Spleen (tissue), 11 donors: ENCODE measurements around the gene WASHC3. TPM values are rescaled to one million over a fixed set of nuclear protein-coding genes. Genes with fewer than 3 reads are reported as not detected.
"Not testable (repeated sequence)": the region's sequence is repeated elsewhere in the genome, so short reads cannot be mapped to it uniquely, and the experiment has no call there.

Source experiments
- DNase-seq: peaks from one replicate; pipeline ENCODE4 v3.0.0-alpha.2; 2020
- H3K27ac ChIP-seq, 8 donors: fragments of 200-600 bp; sonication (generic) in 7 of 8; 1 replicate in 4 of 8; 2 replicates in 4 of 8; pipeline versions ENCODE4 v1.5.0 to v1.8.0; 2016 to 2021; ENCODE audit warnings: inconsistent platforms in 4 of 8, mild to moderate bottlenecking in 4 of 8, moderate library complexity in 1 of 8
- H3K27me3 ChIP-seq, 7 donors: fragments of 200-600 bp; sonication (generic) in 6 of 7; replicated peaks in 1 of 7; 1 replicate in 4 of 7; 2 replicates in 3 of 7; pipeline versions ENCODE4 v1.5.0 to v1.8.0; 2016 to 2021; ENCODE audit warnings: inconsistent platforms in 3 of 7, mild to moderate bottlenecking in 1 of 7
- H3K36me3 ChIP-seq, 6 donors: fragments of 200-600 bp; sonication (generic) in 5 of 6; 1 replicate in 4 of 6; 2 replicates in 2 of 6; pipeline versions ENCODE4 v1.5.0 to v1.8.0; 2016 to 2021; ENCODE audit warnings: inconsistent platforms in 2 of 6
- H3K4me1 ChIP-seq, 6 donors: fragments of 200-600 bp; sonication (generic) in 5 of 6; 1 replicate in 3 of 6; 2 replicates in 3 of 6; pipeline versions ENCODE4 v1.5.0 to v1.8.0; 2016 to 2021; ENCODE audit warnings: inconsistent platforms in 3 of 6
- H3K4me3 ChIP-seq, 8 donors: fragments of 200-600 bp; sonication (generic) in 7 of 8; 1 replicate in 4 of 8; 2 replicates in 4 of 8; pipeline versions ENCODE4 v1.5.0 to v1.8.0; 2016 to 2021; ENCODE audit warnings: inconsistent platforms in 4 of 8, mild to moderate bottlenecking in 4 of 8, moderate library complexity in 2 of 8
- H3K9me3 ChIP-seq, 8 donors: fragments of 200-600 bp; sonication (generic) in 7 of 8; 1 replicate in 4 of 8; 2 replicates in 4 of 8; pipeline versions ENCODE4 v1.5.0 to v1.8.0; 2016 to 2021; ENCODE audit warnings: inconsistent platforms in 4 of 8
- POLR2A ChIP-seq, 3 donors: fragments of 450-650 bp; IDR thresholded peaks; one replicate each; pipeline ENCODE4 v1.5.1; 2017; ENCODE audit warnings: antibody characterized with exemption in 3 of 3, mild to moderate bottlenecking in 1 of 3
- POLR2AphosphoS5 ChIP-seq, 3 donors: sonication (generic); formaldehyde crosslinking; IDR thresholded peaks; one replicate each; pipeline ENCODE4 v1.5.1; 2017; ENCODE audit warnings: antibody characterized with exemption in 3 of 3
- WGBS, 5 donors: extraction: QIAGEN DNeasy Blood & Tissue Kit in 3 of 5; methylation state at CpG; one replicate each; pipeline versions ENCODE4 v1.1.5 to v1.1.7; 2013 to 2018; 5-methylcytosine and 5-hydroxymethylcytosine counted together
- intact Hi-C: fragments of 100-400 bp; cut with DNase I; formaldehyde crosslinking; loops from one replicate; pipeline ENCODE4 v1.15.0; 2023; ENCODE audit warnings: low total_unique reads
- polyA plus RNA-seq, 3 donors: library from polyadenylated mRNA; stranded (reverse); fragments of 200-250 nt; gene quantifications; one replicate each; pipeline ENCODE4 v1.2.1, GENCODE V29; 2013
- total RNA-seq, 7 donors: library from RNA; depleted of rRNA in 3 of 7; stranded (reverse); fragments of >200 nt in 3 of 7; fragmentation: NEBNext Ultra II Directional in 4 of 7; extraction: Animal tissue kit (Norgen Biotek cat#: 25700) in 4 of 7; gene quantifications; one replicate each; pipeline versions ENCODE4 v1.1.0 to v1.2.1, GENCODE V29; 2016 to 2021
- TF ChIP-seq, protein P1 (sequence below), 11 experiments: fragments of 200-600 bp in 7 of 11; fragments of 450-650 bp in 4 of 11; sonication (generic) in 4 of 11; IDR thresholded peaks in 8 of 11; conservative IDR thresholded peaks in 3 of 11; 1 replicate in 7 of 11; 2 replicates in 4 of 11; pipeline versions ENCODE4 v1.4.0 to v1.8.0; 2016 to 2021; ENCODE audit warnings: antibody characterized with exemption in 11 of 11, inconsistent platforms in 4 of 11, mild to moderate bottlenecking in 1 of 11
- donor health status: healthy with polysubstance abuse.
- donor health status: DM: no; HTN: no; CAD: no; lungs with moderate emphysema.
- donor health status: DM: no; HTN: no; CAD: no.
- donor health status: Bipolar disorder and iron deficiency.
- donor health status: healthy.
- donor health status: DM: no; HTN: no; CAD: no.
- donor health status: DM: yes; HTN: yes; CAD: no.

WASHC3 gene
- total and polyA plus RNA-seq, 10 donors = 30.2 to 77.7 (median 48.3) TPM

- Histone ChIP-seq H3K4me1 (no peaks in the 10 kb centered on the region), H3K4me3 (no peak overlapping the region), H3K27ac (no peak overlapping the region), H3K27me3 (no peaks in the 10 kb centered on the region), H3K9me3 (no peaks in the 10 kb centered on the region), H3K36me3 (peaks cover 0 to 89% (median 25%) of the 10 kb centered on the region in 6 donors)
- WGBS, 5 donors = 88 to 96% (median 91%) methylated on average over 3 of the region's 3 CpGs
- no peak for DNase-seq
- intact Hi-C loops = no loop called here
- no peak for TF ChIP-seq POLR2A (IDR thresholded peaks at IDR 0.05)
- no peak for TF ChIP-seq POLR2AphosphoS5 (IDR thresholded peaks at IDR 0.05)
- TF ChIP-seq, protein P1, sequence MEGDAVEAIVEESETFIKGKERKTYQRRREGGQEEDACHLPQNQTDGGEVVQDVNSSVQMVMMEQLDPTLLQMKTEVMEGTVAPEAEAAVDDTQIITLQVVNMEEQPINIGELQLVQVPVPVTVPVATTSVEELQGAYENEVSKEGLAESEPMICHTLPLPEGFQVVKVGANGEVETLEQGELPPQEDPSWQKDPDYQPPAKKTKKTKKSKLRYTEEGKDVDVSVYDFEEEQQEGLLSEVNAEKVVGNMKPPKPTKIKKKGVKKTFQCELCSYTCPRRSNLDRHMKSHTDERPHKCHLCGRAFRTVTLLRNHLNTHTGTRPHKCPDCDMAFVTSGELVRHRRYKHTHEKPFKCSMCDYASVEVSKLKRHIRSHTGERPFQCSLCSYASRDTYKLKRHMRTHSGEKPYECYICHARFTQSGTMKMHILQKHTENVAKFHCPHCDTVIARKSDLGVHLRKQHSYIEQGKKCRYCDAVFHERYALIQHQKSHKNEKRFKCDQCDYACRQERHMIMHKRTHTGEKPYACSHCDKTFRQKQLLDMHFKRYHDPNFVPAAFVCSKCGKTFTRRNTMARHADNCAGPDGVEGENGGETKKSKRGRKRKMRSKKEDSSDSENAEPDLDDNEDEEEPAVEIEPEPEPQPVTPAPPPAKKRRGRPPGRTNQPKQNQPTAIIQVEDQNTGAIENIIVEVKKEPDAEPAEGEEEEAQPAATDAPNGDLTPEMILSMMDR (IDR thresholded peaks at IDR 0.05 in 8 of 11, conservative IDR thresholded peaks at IDR 0.05 in 3 of 11) = no peak
Measured at GRCh38 chr12:102023343-102023930, 38.4 kb downstream of the WASHC3 start.

DNA sequence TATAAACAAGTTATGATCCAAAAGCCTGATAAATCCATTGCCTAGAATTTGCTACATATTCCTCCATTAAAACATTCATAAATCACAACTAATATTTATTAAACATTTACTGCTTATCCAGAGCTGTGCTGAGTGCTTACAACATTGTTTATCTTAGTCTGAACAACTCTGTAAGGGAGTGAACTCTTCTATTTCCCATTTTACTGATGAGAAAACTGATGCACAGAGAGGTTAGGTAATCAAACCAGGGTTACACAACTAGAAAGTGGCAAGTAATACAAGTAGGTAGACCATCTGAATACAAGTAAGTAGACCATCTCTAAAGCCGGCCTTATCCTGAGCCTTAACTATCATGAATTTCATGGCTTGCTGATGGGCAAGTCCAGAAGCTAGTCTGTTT, 39.5 kb downstream of the WASHC3 start:
- Histone ChIP-seq H3K36me3 (peaks cover 0 to 90% (median 31%) of the 10 kb centered on the region in 6 donors), H3K4me3 (no peak overlapping the region), H3K27me3 (no peaks in the 10 kb centered on the region), H3K9me3 (no peaks in the 10 kb centered on the region), H3K4me1 (no peaks in the 10 kb centered on the region), H3K27ac (no peak overlapping the region)
- no peak for TF ChIP-seq POLR2AphosphoS5 (IDR thresholded peaks at IDR 0.05)
- TF ChIP-seq, protein P1 (IDR thresholded peaks at IDR 0.05 in 8 of 11, conservative IDR thresholded peaks at IDR 0.05 in 3 of 11) = no peak
- TF ChIP-seq POLR2A (IDR thresholded peaks at IDR 0.05) = no peak
- intact Hi-C loops = no loop called here
- WGBS, 5 donors = 93 to 98% (median 98%) methylated on average over 1 of the region's 1 CpG
- no peak for DNase-seq

DNA sequence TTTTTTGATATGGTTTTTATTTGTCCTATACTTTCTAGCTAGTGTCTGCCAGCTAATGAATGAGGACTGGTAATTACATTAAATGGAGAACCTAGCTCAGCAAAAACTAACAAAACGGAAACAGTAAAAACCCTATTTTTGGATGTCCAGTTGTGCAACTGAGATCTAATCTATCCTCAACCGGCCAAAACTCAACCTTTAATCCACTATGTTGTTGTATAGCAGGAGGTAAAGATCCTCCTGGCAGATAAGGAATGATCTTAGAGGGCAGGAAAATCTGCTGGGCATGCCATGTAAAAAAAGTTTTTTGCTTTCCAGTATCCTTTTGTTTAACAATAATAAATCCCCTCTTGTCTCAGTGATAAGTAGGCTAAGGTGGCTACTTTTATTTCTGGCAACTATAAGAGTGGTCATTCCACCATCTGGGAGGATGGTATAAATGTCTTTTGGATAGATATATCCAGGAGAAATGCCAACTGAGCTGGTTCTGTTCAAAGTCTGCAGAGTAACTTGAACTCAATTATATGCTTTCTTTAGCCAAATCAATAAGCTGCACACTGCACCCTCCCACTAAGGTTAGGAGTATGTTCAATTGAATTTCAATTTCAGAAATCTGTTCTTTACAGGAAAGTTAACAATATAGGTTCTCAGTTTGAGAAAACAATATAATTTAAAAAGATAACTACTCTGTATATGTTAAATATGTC, 40.1 kb downstream of the WASHC3 start:
- Histone ChIP-seq H3K4me3 (no peak overlapping the region), H3K9me3 (no peaks in the 10 kb centered on the region), H3K27me3 (no peaks in the 10 kb centered on the region), H3K27ac (no peak overlapping the region), H3K4me1 (no peaks in the 10 kb centered on the region), H3K36me3 (peaks cover 0 to 90% (median 35%) of the 10 kb centered on the region in 6 donors)
- DNase-seq = no peak
- intact Hi-C loops = no loop called here
- 66 to 93% (median 70%) methylated on average over 2 of the region's 2 CpGs for WGBS, 5 donors
- TF ChIP-seq, protein P1 (IDR thresholded peaks at IDR 0.05 in 8 of 11, conservative IDR thresholded peaks at IDR 0.05 in 3 of 11) = no peak
- TF ChIP-seq POLR2A (IDR thresholded peaks at IDR 0.05) (no peak), POLR2AphosphoS5 (IDR thresholded peaks at IDR 0.05) (no peak)

- H3K9me3 ChIP-seq, DNase-seq, H3K27ac ChIP-seq, H3K4me1 ChIP-seq, H3K27me3 ChIP-seq, intact Hi-C loops, H3K4me3 ChIP-seq: not testable (repeated sequence)
- WGBS, 5 donors = 97 to 98% (median 98%) methylated on average over 5 of the region's 5 CpGs
- peaks cover 0 to 92% (median 29%) of the 10 kb centered on the region in 6 donors for H3K36me3 ChIP-seq
Measured at GRCh38 chr12:102018607-102019006, 43.2 kb downstream of the WASHC3 start.
